WTC11 (cell line): ENCODE results near the gene NR2F1. TPM values are rescaled to one million over a fixed set of nuclear protein-coding genes. Genes with fewer than 3 reads are reported as not detected.

Source experiments
- ATAC-seq: fragments of 200-7000 bp; cut with Tn5 transposase; 2 replicates; pipeline ENCODE4 v1.10.0; 2021; ENCODE audit warnings: mild to moderate bottlenecking, moderate library complexity
- CTCF ChIA-PET: fragments of 300-600 bp; sonication (Branson Sonifier 250); formaldehyde crosslinking; loops from one replicate; lab custom pipeline; 2021; ENCODE audit warnings: antibody characterized with exemption; lab: Charles Lee
- POLR2A ChIA-PET: fragments of 350-600 bp; sonication (Branson Sonifier 250); formaldehyde crosslinking; loops from one replicate; lab custom pipeline; 2021; ENCODE audit warnings: antibody characterized with exemption; lab: Charles Lee
- DNase-seq: peaks from one replicate; pipeline ENCODE4 v3.0.0; 2021; ENCODE audit warnings: low spot score
- H3K27ac Mint-ChIP-seq: 2 replicates; pipeline ENCODE4 v1.8.0; 2021; ENCODE audit warnings: mixed read lengths
- H3K27me3 Mint-ChIP-seq: 2 replicates; pipeline ENCODE4 v1.8.0; 2021; ENCODE audit warnings: low read depth, mild to moderate bottlenecking, moderate library complexity, mixed read lengths
- H3K36me3 Mint-ChIP-seq: 2 replicates; pipeline ENCODE4 v1.8.0; 2021; ENCODE audit warnings: mixed read lengths
- H3K4me1 Mint-ChIP-seq: 2 replicates; pipeline ENCODE4 v1.8.0; 2022; ENCODE audit warnings: mixed read lengths
- H3K4me3 Mint-ChIP-seq: 2 replicates; pipeline ENCODE4 v1.8.0; 2021; ENCODE audit warnings: mild to moderate bottlenecking, moderate library complexity, mixed read lengths
- H3K9me3 Mint-ChIP-seq: 2 replicates; pipeline ENCODE4 v1.8.0; 2021; ENCODE audit warnings: mixed read lengths
- ARID4B ChIP-seq: sonication (generic); formaldehyde crosslinking; IDR thresholded peaks from 2 replicates; pipeline ENCODE4 v1.8.0; 2023; ENCODE audit warnings: missing genetic modification reagents, mild to moderate bottlenecking, borderline replicate concordance
- ATF1 ChIP-seq: sonication (generic); formaldehyde crosslinking; IDR thresholded peaks from 2 replicates; pipeline ENCODE4 v1.8.1; 2023; ENCODE audit warnings: mild to moderate bottlenecking, moderate library complexity, missing genetic modification reagents
- ATF2 ChIP-seq: sonication (generic); formaldehyde crosslinking; IDR thresholded peaks from 2 replicates; pipeline ENCODE4 v1.8.1; 2022; ENCODE audit warnings: low read depth, missing genetic modification reagents, borderline replicate concordance
- CREM ChIP-seq: sonication (generic); formaldehyde crosslinking; IDR thresholded peaks from 2 replicates; pipeline ENCODE4 v1.8.1; 2022; ENCODE audit warnings: mild to moderate bottlenecking, missing genetic modification reagents, moderate library complexity
- ELF4 ChIP-seq: sonication (generic); formaldehyde crosslinking; IDR thresholded peaks from 2 replicates; pipeline ENCODE4 v1.8.1; 2022; ENCODE audit warnings: low read depth, mild to moderate bottlenecking, moderate library complexity, missing genetic modification reagents
- FOXP1 ChIP-seq: sonication (generic); formaldehyde crosslinking; IDR thresholded peaks from 2 replicates; pipeline ENCODE4 v1.8.0; 2022; ENCODE audit warnings: missing genetic modification reagents, mild to moderate bottlenecking, moderate library complexity, borderline replicate concordance
- GTF2I ChIP-seq: fragments of 250-450 bp; sonication (Bioruptor Pico); conservative IDR thresholded peaks from 2 replicates; pipeline ENCODE4 v1.4.0; 2021; ENCODE audit warnings: mild to moderate bottlenecking
- HMGXB4 ChIP-seq: sonication (generic); formaldehyde crosslinking; IDR thresholded peaks from 2 replicates; pipeline ENCODE4 v1.8.1; 2023; ENCODE audit warnings: mild to moderate bottlenecking, moderate library complexity, missing genetic modification reagents
- IRF2 ChIP-seq: sonication (generic); formaldehyde crosslinking; IDR thresholded peaks from 2 replicates; pipeline ENCODE4 v1.8.0; 2022; ENCODE audit warnings: low read depth, missing genetic modification reagents, borderline replicate concordance
- NR2C2 ChIP-seq: sonication (generic); formaldehyde crosslinking; IDR thresholded peaks from 2 replicates; pipeline ENCODE4 v1.8.0; 2022; ENCODE audit warnings: mild to moderate bottlenecking, missing genetic modification reagents
- RORB ChIP-seq: fragments of 250-450 bp; sonication (Bioruptor Pico); IDR thresholded peaks from 2 replicates; pipeline ENCODE4 v1.9.0; 2021; ENCODE audit warnings: mild to moderate bottlenecking
- STAT6 ChIP-seq: sonication (generic); formaldehyde crosslinking; conservative IDR thresholded peaks from 2 replicates; pipeline ENCODE4 v1.8.1; 2023; ENCODE audit warnings: mild to moderate bottlenecking, low read depth, missing genetic modification reagents, moderate library complexity
- TCF7 ChIP-seq: sonication (generic); formaldehyde crosslinking; IDR thresholded peaks from 2 replicates; pipeline ENCODE4 v1.8.0; 2022; ENCODE audit warnings: mild to moderate bottlenecking, low read depth, missing genetic modification reagents, moderate library complexity
- ZNF317 ChIP-seq: sonication (generic); formaldehyde crosslinking; IDR thresholded peaks from 2 replicates; pipeline ENCODE4 v1.8.1; 2023; ENCODE audit warnings: low read depth, mild to moderate bottlenecking, moderate library complexity, missing genetic modification reagents, borderline replicate concordance
- total RNA-seq: library from RNA; stranded (reverse); gene quantifications from 3 replicates; pipeline ENCODE4 v1.2.3, GENCODE V29; 2021
- TF ChIP-seq, protein P1 (sequence below): sonication (generic); formaldehyde crosslinking; IDR thresholded peaks from 2 replicates; pipeline ENCODE4 v1.8.1; 2023; ENCODE audit warnings: mild to moderate bottlenecking, missing genetic modification reagents
- TF ChIP-seq, protein P2 (sequence below): sonication (generic); formaldehyde crosslinking; IDR thresholded peaks from 2 replicates; pipeline ENCODE4 v1.8.0; 2022; ENCODE audit warnings: mild to moderate bottlenecking, missing genetic modification reagents
- TF ChIP-seq, protein P3 (sequence below): fragments of 250-450 bp; sonication (Bioruptor Pico); IDR thresholded peaks from 2 replicates; pipeline ENCODE4 v1.9.0; 2021; ENCODE audit warnings: mild to moderate bottlenecking, borderline replicate concordance
- TF ChIP-seq, protein P4 (sequence below): sonication (generic); formaldehyde crosslinking; IDR thresholded peaks from 2 replicates; pipeline ENCODE4 v1.8.1; 2023; ENCODE audit warnings: mild to moderate bottlenecking, missing genetic modification reagents, moderate library complexity

NR2F1 gene
- total RNA-seq, 1 experiment from 2014 or later = 0.31 TPM

DNA sequence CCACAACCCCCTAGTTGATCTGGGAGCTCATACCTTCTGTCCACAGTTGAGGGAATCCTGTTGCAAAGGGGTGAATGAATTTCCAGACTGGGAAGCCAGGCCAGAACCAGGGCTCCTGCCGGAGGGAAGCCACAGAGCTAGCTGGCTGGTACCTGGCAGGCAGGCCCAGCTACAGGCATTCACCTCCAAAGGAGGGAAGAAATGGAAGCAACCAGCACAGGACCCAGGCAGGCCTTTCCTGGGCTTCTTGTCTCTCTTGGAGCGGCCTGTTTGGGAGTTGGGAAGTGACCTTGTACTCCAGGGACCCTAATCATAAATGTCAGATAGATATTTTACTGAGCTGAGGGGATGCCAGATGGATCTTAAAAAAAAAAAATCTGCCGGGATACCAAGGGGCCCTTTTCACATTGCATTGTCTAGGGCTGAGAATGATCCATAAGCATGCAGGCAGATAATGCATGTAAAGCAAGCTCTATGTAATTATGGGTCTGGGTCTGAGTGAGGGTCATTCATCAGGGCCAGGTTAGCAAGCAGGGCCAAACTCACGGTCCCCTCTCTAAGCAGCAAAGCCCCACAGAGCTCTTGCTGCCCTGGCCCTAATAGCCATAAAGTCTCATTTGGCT is 8.4 kb downstream of the NR2F1 start:
- H3K9me3 Mint-ChIP-seq = no peaks in the 10 kb centered on the region
- ATAC-seq (no peak), DNase-seq (no peak)
- H3K27ac Mint-ChIP-seq = no peak overlapping the region
- H3K4me3 Mint-ChIP-seq = no peak overlapping the region
- ChIA-PET CTCF (no interaction called here), POLR2A (no interaction called here)
- H3K27me3 Mint-ChIP-seq = peaks cover 19% of the 10 kb centered on the region; the same call in 1 of the 2 replicates
- no peak for TF ChIP-seq ELF4 (CRISPR knock-in tag)
- TF ChIP-seq ZNF317 (CRISPR knock-in tag) = no peak
- no peak for TF ChIP-seq STAT6
- TF ChIP-seq, protein P1, sequence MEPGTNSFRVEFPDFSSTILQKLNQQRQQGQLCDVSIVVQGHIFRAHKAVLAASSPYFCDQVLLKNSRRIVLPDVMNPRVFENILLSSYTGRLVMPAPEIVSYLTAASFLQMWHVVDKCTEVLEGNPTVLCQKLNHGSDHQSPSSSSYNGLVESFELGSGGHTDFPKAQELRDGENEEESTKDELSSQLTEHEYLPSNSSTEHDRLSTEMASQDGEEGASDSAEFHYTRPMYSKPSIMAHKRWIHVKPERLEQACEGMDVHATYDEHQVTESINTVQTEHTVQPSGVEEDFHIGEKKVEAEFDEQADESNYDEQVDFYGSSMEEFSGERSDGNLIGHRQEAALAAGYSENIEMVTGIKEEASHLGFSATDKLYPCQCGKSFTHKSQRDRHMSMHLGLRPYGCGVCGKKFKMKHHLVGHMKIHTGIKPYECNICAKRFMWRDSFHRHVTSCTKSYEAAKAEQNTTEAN (CRISPR knock-in tag) = no peak
- no peak for TF ChIP-seq CREM (CRISPR knock-in tag)
- no peak for TF ChIP-seq IRF2 (CRISPR knock-in tag)
- TF ChIP-seq, protein P2, sequence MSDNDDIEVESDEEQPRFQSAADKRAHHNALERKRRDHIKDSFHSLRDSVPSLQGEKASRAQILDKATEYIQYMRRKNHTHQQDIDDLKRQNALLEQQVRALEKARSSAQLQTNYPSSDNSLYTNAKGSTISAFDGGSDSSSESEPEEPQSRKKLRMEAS = no peak
- no peak for TF ChIP-seq ATF1 (CRISPR knock-in tag)
- TF ChIP-seq NR2C2 = no peak
- TF ChIP-seq, protein P3, sequence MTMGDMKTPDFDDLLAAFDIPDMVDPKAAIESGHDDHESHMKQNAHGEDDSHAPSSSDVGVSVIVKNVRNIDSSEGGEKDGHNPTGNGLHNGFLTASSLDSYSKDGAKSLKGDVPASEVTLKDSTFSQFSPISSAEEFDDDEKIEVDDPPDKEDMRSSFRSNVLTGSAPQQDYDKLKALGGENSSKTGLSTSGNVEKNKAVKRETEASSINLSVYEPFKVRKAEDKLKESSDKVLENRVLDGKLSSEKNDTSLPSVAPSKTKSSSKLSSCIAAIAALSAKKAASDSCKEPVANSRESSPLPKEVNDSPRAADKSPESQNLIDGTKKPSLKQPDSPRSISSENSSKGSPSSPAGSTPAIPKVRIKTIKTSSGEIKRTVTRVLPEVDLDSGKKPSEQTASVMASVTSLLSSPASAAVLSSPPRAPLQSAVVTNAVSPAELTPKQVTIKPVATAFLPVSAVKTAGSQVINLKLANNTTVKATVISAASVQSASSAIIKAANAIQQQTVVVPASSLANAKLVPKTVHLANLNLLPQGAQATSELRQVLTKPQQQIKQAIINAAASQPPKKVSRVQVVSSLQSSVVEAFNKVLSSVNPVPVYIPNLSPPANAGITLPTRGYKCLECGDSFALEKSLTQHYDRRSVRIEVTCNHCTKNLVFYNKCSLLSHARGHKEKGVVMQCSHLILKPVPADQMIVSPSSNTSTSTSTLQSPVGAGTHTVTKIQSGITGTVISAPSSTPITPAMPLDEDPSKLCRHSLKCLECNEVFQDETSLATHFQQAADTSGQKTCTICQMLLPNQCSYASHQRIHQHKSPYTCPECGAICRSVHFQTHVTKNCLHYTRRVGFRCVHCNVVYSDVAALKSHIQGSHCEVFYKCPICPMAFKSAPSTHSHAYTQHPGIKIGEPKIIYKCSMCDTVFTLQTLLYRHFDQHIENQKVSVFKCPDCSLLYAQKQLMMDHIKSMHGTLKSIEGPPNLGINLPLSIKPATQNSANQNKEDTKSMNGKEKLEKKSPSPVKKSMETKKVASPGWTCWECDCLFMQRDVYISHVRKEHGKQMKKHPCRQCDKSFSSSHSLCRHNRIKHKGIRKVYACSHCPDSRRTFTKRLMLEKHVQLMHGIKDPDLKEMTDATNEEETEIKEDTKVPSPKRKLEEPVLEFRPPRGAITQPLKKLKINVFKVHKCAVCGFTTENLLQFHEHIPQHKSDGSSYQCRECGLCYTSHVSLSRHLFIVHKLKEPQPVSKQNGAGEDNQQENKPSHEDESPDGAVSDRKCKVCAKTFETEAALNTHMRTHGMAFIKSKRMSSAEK (CRISPR knock-in tag) = no peak
- no peak for TF ChIP-seq HMGXB4 (CRISPR knock-in tag)
- TF ChIP-seq, protein P4, sequence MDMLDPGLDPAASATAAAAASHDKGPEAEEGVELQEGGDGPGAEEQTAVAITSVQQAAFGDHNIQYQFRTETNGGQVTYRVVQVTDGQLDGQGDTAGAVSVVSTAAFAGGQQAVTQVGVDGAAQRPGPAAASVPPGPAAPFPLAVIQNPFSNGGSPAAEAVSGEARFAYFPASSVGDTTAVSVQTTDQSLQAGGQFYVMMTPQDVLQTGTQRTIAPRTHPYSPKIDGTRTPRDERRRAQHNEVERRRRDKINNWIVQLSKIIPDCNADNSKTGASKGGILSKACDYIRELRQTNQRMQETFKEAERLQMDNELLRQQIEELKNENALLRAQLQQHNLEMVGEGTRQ (CRISPR knock-in tag) = no peak
- no peak for TF ChIP-seq GTF2I (CRISPR knock-in tag)
- no peak for TF ChIP-seq ATF2 (CRISPR knock-in tag)
- TF ChIP-seq TCF7 (CRISPR knock-in tag) = no peak
- TF ChIP-seq ARID4B (CRISPR knock-in tag) = no peak
- no peak for TF ChIP-seq RORB (CRISPR knock-in tag)
- no peak for TF ChIP-seq FOXP1
- peaks cover 8% of the 10 kb centered on the region for H3K36me3 Mint-ChIP-seq
- H3K4me1 Mint-ChIP-seq = peaks cover 40% of the 10 kb centered on the region
